ENCODE results near the gene PTPRN2. TPM values are rescaled to one million over a fixed set of nuclear protein-coding genes. Genes with fewer than 3 reads are reported as not detected.

Gene PTPRN2
- polyA plus RNA-seq, 1 of the 3 experiments (the other 2 are of a cell fraction), result 4.0 TPM

- Histone ChIP-seq H3K4me3 (ENCODE audit: low read depth in 2 of 2, low read length in 1 of 2) (no peak overlapping the region; a peak in 1 of 4 replicates), H3K9me2 (no peaks in the 10 kb centered on the region), H3K79me2 (ENCODE audit: insufficient read depth) (no peaks in the 10 kb centered on the region), H3K9me3 (0 out of 2 replicates have a peak, but pooled peaks cover 1% of the 10 kb centered on the region), H3K27ac (ENCODE audit: low read depth in 2 of 2, low read length in 1 of 2) (no peak overlapping the region), H3K4me1 (ENCODE audit: control insufficient read depth in 1 of 2, insufficient read depth in 2 of 2, low read depth in 1 of 2, low read length in 1 of 2) (no peaks in the 10 kb centered on the region), H2AFZ (ENCODE audit: low read depth) (no peak overlapping the region), H3K4me2 (no peak overlapping the region), H3K36me3 (replicated peaks in 1 of 2; ENCODE audit: control insufficient read depth in 1 of 2, insufficient read depth in 2 of 2, low read length in 1 of 2) (no peaks in the 10 kb centered on the region), H3F3A (replicated peaks; ENCODE audit: insufficient read depth) (peaks cover 6% of the 10 kb centered on the region), H3K27me3 (ENCODE audit: insufficient read depth) (no peaks in the 10 kb centered on the region), H4K20me1 (ENCODE audit: insufficient read depth) (no peaks in the 10 kb centered on the region), H3K9ac (no peak overlapping the region)
- CTCF ChIA-PET, result interaction anchor here (0.7 kb wide), 1 partner anchor 434 kb away, joined by 3 read pairs; no protein-coding TSS in a partner anchor
- POLR2A ChIA-PET, result no interaction called here
- TF ChIP-seq MAX (IDR thresholded peaks at IDR 0.05; ENCODE audit: low read depth) (no peak), IRF3 (IDR thresholded peaks at IDR 0.05; ENCODE audit: low read depth, low read length) (no peak), EP300 (IDR thresholded peaks at IDR 0.05; ENCODE audit: borderline replicate concordance in 1 of 2, low read depth in 1 of 2, low read length in 1 of 2) (no peak), MXI1 (IDR thresholded peaks at IDR 0.05; ENCODE audit: low read depth, low read length) (no peak), EZH2phosphoT487 (IDR thresholded peaks at IDR 0.05; ENCODE audit: borderline replicate concordance, low read depth) (no peak), ELF1 (IDR thresholded peaks at IDR 0.05) (no peak), FOXM1 (IDR thresholded peaks at IDR 0.05; ENCODE audit: low read depth) (no peak), FOSL2 (IDR thresholded peaks at IDR 0.05; ENCODE audit: borderline replicate concordance, low read depth) (no peak), FOXJ3 (CRISPR knock-in tag; IDR thresholded peaks at IDR 0.05) (no peak), TCF12 (IDR thresholded peaks at IDR 0.05) (no peak), RFX5 (IDR thresholded peaks at IDR 0.05; ENCODE audit: low read length) (no peak), RXRA (IDR thresholded peaks at IDR 0.05; ENCODE audit: borderline replicate concordance, low read depth) (no peak)
- no peak for DNase-seq
- WGBS (ENCODE audit: low lambda C conversion rate), result 73% methylated on average over 15 of the region's 15 CpGs
Observed at GRCh38 chr7:158314394-158314793, 273.2 kb downstream of the PTPRN2 start.

- H3K79me2 ChIP-seq (ENCODE audit: insufficient read depth), result no peaks in the 10 kb centered on the region
- DNase-seq, result no peak
- no peaks in the 10 kb centered on the region for H3K4me1 ChIP-seq (ENCODE audit: control insufficient read depth in 1 of 2, insufficient read depth in 2 of 2, low read depth in 1 of 2, low read length in 1 of 2)
- H3K36me3 ChIP-seq (replicated peaks in 1 of 2; ENCODE audit: control insufficient read depth in 1 of 2, insufficient read depth in 2 of 2, low read length in 1 of 2), result no peaks in the 10 kb centered on the region
- TF ChIP-seq USF1 (IDR thresholded peaks at IDR 0.05; ENCODE audit: borderline replicate concordance, low read depth) (no peak), EP300 (IDR thresholded peaks at IDR 0.05; ENCODE audit: borderline replicate concordance in 1 of 2, low read depth in 1 of 2, low read length in 1 of 2) (no peak), TEAD4 (IDR thresholded peaks at IDR 0.05; ENCODE audit: borderline replicate concordance, insufficient read depth) (no peak), ELF1 (IDR thresholded peaks at IDR 0.05) (no peak), SMC3 (IDR thresholded peaks at IDR 0.05; ENCODE audit: low read depth, low read length) (no peak), EZH2phosphoT487 (IDR thresholded peaks at IDR 0.05; ENCODE audit: borderline replicate concordance, low read depth) (no peak)
- no peak overlapping the region for H3K4me2 ChIP-seq
- H3K9me2 ChIP-seq, result no peaks in the 10 kb centered on the region
- H3K27me3 ChIP-seq (ENCODE audit: insufficient read depth), result no peaks in the 10 kb centered on the region
- CTCF ChIA-PET, result interaction anchor here (0.7 kb wide), 1 partner anchor 433 kb away, joined by 3 read pairs; no protein-coding TSS in a partner anchor
- 0 out of 2 replicates have a peak, but pooled peaks cover 3% of the 10 kb centered on the region for H3K9me3 ChIP-seq
- no peaks in the 10 kb centered on the region for H4K20me1 ChIP-seq (ENCODE audit: insufficient read depth)
- H2AFZ ChIP-seq (ENCODE audit: low read depth), result no peak overlapping the region
- no peak overlapping the region for H3K27ac ChIP-seq (ENCODE audit: low read depth in 2 of 2, low read length in 1 of 2)
- POLR2A ChIA-PET, result no interaction called here
- peaks cover 6% of the 10 kb centered on the region for H3F3A ChIP-seq (replicated peaks; ENCODE audit: insufficient read depth)
- H3K4me3 ChIP-seq (ENCODE audit: low read depth in 2 of 2, low read length in 1 of 2), result no peak overlapping the region; a peak in 1 of 4 replicates
- WGBS (ENCODE audit: low lambda C conversion rate), result 65% methylated on average over 10 of the region's 10 CpGs
- H3K9ac ChIP-seq, result no peak overlapping the region
Observed at GRCh38 chr7:158313931-158314330, 273.7 kb downstream of the PTPRN2 start.
